Endothelial cell of umbilical vein (primary cell): ENCODE data around the gene ATP6V0C.

Experiments used
- CTCF ChIP-seq, 2 donors: IDR thresholded peaks; 1 replicate in 1 of 2; 2 replicates in 1 of 2; pipeline ENCODE4 v1.5.1; 2011; ENCODE audit warnings: low read length in 2 of 2, mild to moderate bottlenecking in 2 of 2, moderate library complexity in 2 of 2, control low read depth in 1 of 2, inconsistent platforms in 1 of 2, low read depth in 1 of 2; ENCODE audit not compliant: insufficient read depth in 1 of 2; ENCODE audit errors: extremely low read depth in 1 of 2
- EZH2 ChIP-seq: IDR thresholded peaks from 2 replicates; pipeline ENCODE4 v1.6.1; 2012; ENCODE audit warnings: borderline replicate concordance, low read depth, mild to moderate bottlenecking, moderate library complexity, low read length, inconsistent platforms; ENCODE audit not compliant: severe bottlenecking
- FOS ChIP-seq: IDR thresholded peaks from 2 replicates; pipeline ENCODE4 v1.6.1; 2011; ENCODE audit warnings: mild to moderate bottlenecking, low read length, moderate library complexity, borderline replicate concordance; ENCODE audit not compliant: insufficient read depth
- MYC ChIP-seq: IDR thresholded peaks from one replicate; pipeline ENCODE4 v1.6.1; 2011; ENCODE audit warnings: mild to moderate bottlenecking, low read depth, low read length
- POLR2A ChIP-seq: IDR thresholded peaks from 2 replicates; pipeline ENCODE4 v1.6.1; 2012; ENCODE audit warnings: low read depth, mild to moderate bottlenecking, control low read depth, low read length
- POLR2AphosphoS5 ChIP-seq: IDR thresholded peaks from 2 replicates; pipeline ENCODE4 v1.6.1; 2012; ENCODE audit warnings: low read depth, mild to moderate bottlenecking, control low read depth, low read length, moderate library complexity; ENCODE audit not compliant: insufficient read depth
- TF ChIP-seq, protein P1 (sequence below): IDR thresholded peaks from 2 replicates; pipeline ENCODE4 v1.6.1; 2011; ENCODE audit not compliant: insufficient read depth, insufficient read length

- TF ChIP-seq EZH2 (no peak), CTCF (IDR thresholded peaks at IDR 0.05; ENCODE audit: extremely low read depth in 1 of 2, insufficient read depth in 1 of 2, low read depth in 1 of 2, low read length in 2 of 2) (no peak), POLR2AphosphoS5 (no peak), POLR2A (no peak), MYC (no peak), FOS (no peak)
- TF ChIP-seq, protein P1, sequence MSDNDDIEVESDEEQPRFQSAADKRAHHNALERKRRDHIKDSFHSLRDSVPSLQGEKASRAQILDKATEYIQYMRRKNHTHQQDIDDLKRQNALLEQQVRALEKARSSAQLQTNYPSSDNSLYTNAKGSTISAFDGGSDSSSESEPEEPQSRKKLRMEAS = no peak
These were observed 7.2 kb downstream of the ATP6V0C start for GRCh38 chr16:2520784-2521531.
